Transverse colon (tissue), 4 donors: ENCODE measurements around the gene CDKN1C. TPM values are rescaled to one million over a fixed set of nuclear protein-coding genes. Genes with fewer than 3 reads are reported as not detected.

Experiments used
- DNase-seq: peaks from one replicate; pipeline ENCODE4 v3.0.0-alpha.2; 2019
- H3K27ac ChIP-seq, 4 donors: fragments of 200-600 bp; sonication (generic); 2 replicates each; pipeline ENCODE4 v1.5.1; 2016 to 2018; ENCODE audit warnings: inconsistent platforms in 4 of 4
- H3K27me3 ChIP-seq: fragments of 200-600 bp; sonication (generic); 2 replicates; pipeline ENCODE4 v1.5.1; 2017; ENCODE audit warnings: inconsistent platforms
- H3K36me3 ChIP-seq, 4 donors: fragments of 200-600 bp; sonication (generic); 2 replicates each; pipeline ENCODE4 v1.5.1; 2017 to 2019; ENCODE audit warnings: inconsistent platforms in 4 of 4
- H3K4me1 ChIP-seq, 4 donors: fragments of 200-600 bp; sonication (generic); 2 replicates each; pipeline ENCODE4 v1.5.1; 2017 to 2020; ENCODE audit warnings: inconsistent platforms in 4 of 4
- H3K4me3 ChIP-seq, 4 donors: fragments of 200-600 bp; sonication (generic); 1 replicate in 1 of 4; 2 replicates in 3 of 4; pipeline versions ENCODE4 v1.5.1 to v1.6.1; 2017 to 2019; ENCODE audit warnings: inconsistent platforms in 4 of 4
- H3K9me3 ChIP-seq, 2 donors: fragments of 200-600 bp; sonication (generic); 2 replicates each; pipeline ENCODE4 v1.5.1; 2017 to 2019; ENCODE audit warnings: inconsistent platforms in 2 of 2
- EP300 ChIP-seq: sonication (generic); formaldehyde crosslinking; IDR thresholded peaks from one replicate; pipeline ENCODE4 v1.6.1; 2017; ENCODE audit warnings: antibody characterized with exemption, low read depth
- POLR2A ChIP-seq: fragments of 450-650 bp; IDR thresholded peaks from one replicate; pipeline ENCODE4 v1.6.1; 2016; ENCODE audit warnings: antibody characterized with exemption, mild to moderate bottlenecking, moderate library complexity
- POLR2AphosphoS5 ChIP-seq, 3 donors: sonication (generic); formaldehyde crosslinking; IDR thresholded peaks; one replicate each; pipeline ENCODE4 v1.6.1; 2016; ENCODE audit warnings: antibody characterized with exemption in 3 of 3
- WGBS, 2 donors: methylation state at CpG; one replicate each; pipeline ENCODE4 v1.1.5; 2018; ENCODE audit warnings: low coverage in 1 of 2; 5-methylcytosine and 5-hydroxymethylcytosine counted together
- in situ Hi-C, 4 donors: fragments of 200-750 bp; cut with MboI; loops; one replicate each; pipeline versions ENCODE4 v1.15.0 to v1.15.1; 2017; ENCODE audit warnings: low sequenced_read_pairs in 3 of 4, low pct_ligation_motif_present in 1 of 4, low pct_unique_long_range_greater_than_20kb in 1 of 4
- intact Hi-C: fragments of 100-400 bp; cut with DNase I; formaldehyde crosslinking; loops from one replicate; pipeline ENCODE4 v1.15.1; 2023; ENCODE audit warnings: low total_unique reads
- total RNA-seq, 4 donors: library from RNA; depleted of rRNA; stranded (reverse); fragments of >200 nt; gene quantifications; one replicate each; pipeline ENCODE4 v1.1.0, GENCODE V29; 2016
- TF ChIP-seq, protein P1 (sequence below), 5 experiments: fragments of 200-600 bp in 3 of 5; fragments of 450-650 bp in 2 of 5; sonication (generic) in 3 of 5; IDR thresholded peaks; 1 replicate in 2 of 5; 2 replicates in 3 of 5; pipeline ENCODE4 v1.5.1; 2016 to 2017; ENCODE audit warnings: antibody characterized with exemption in 5 of 5, inconsistent platforms in 3 of 5, mild to moderate bottlenecking in 2 of 5, moderate library complexity in 1 of 5

Gene CDKN1C
- total RNA-seq, 4 donors from 2014 or later: 12.4 to 40.0 (median 27.7) TPM

DNA sequence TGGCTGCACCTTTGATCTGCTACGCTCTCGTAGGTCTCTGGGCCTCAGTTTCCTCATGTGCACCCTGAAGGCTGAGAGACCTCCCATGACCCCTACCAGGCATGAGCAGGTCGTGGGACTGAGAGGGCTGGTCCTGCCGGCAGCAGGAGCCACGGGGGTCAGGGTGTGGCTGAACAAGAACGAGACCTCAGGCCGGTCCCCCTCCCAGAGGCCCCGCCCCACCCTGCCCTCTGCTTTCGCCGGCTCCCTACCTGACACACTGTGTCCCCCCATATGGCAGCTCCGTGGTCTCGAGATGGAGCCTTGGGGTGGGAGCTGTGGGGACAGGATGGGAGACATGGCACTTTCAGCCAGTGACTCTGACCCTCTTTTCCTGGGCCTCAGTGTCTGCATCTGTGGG lies 40.6 kb downstream of the CDKN1C start:
- no peak for TF ChIP-seq POLR2AphosphoS5 (IDR thresholded peaks at IDR 0.05)
- TF ChIP-seq, protein P1, sequence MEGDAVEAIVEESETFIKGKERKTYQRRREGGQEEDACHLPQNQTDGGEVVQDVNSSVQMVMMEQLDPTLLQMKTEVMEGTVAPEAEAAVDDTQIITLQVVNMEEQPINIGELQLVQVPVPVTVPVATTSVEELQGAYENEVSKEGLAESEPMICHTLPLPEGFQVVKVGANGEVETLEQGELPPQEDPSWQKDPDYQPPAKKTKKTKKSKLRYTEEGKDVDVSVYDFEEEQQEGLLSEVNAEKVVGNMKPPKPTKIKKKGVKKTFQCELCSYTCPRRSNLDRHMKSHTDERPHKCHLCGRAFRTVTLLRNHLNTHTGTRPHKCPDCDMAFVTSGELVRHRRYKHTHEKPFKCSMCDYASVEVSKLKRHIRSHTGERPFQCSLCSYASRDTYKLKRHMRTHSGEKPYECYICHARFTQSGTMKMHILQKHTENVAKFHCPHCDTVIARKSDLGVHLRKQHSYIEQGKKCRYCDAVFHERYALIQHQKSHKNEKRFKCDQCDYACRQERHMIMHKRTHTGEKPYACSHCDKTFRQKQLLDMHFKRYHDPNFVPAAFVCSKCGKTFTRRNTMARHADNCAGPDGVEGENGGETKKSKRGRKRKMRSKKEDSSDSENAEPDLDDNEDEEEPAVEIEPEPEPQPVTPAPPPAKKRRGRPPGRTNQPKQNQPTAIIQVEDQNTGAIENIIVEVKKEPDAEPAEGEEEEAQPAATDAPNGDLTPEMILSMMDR (IDR thresholded peaks at IDR 0.05): no peak
- TF ChIP-seq EP300: no peak
- no peak for TF ChIP-seq POLR2A
- intact Hi-C loops (no loop called here), in situ Hi-C loops (no loop called here)

DNA sequence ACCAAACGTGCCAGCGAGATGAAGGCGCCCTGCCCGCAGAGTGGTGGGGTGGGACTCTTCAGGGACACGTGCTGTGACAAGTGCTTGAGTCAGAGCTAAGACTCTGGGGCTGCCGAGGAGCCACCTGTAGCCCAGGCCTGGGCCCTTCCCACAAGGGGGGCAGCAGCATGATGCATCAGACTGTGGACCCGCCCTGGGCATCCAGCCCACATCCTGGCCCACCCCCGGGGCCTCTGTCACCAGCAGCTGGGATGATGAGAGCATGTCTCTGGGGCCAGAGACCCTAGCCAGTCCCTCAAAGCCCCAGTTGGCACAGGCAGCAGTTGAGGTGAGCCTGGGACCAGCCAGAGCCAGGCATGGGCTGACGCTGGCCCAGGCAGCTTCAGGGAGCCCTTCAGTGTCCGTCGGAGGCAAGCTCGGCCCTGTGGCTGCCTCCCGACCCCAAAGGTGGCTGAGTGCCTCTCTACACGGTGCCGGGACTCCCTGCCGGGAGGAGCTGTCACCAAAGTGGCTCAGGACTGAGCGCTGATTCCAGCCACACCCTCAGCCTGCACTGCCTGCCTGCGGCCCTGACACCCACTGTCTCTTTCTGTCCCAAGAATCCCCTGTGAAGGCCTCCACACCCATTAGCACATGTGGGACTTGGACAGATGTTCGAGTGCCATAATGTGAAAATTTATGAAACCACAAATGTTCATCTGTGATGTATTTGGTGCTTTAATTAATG lies 41.3 kb downstream of the CDKN1C start:
- in situ Hi-C loops (no loop called here), intact Hi-C loops (no loop called here)
- no peak for DNase-seq
- H3K27ac ChIP-seq: no peak overlapping the region
- no peak overlapping the region for H3K4me3 ChIP-seq
- H3K27me3 ChIP-seq: no peaks in the 10 kb centered on the region
- no peaks in the 10 kb centered on the region for H3K36me3 ChIP-seq
- no peaks in the 10 kb centered on the region for H3K9me3 ChIP-seq
- no peaks in the 10 kb centered on the region for H3K4me1 ChIP-seq
- 88% methylated on average over 14 of the region's 19 CpGs; no CpG with 5 or more reads in 1 of the 2 donors for WGBS, 2 donors
- TF ChIP-seq EP300: no peak
- TF ChIP-seq, protein P1 (IDR thresholded peaks at IDR 0.05): no peak
- TF ChIP-seq POLR2A: no peak
- TF ChIP-seq POLR2AphosphoS5 (IDR thresholded peaks at IDR 0.05): no peak

More for the DNA sequence above, 40.6 kb downstream of the CDKN1C start:
- Histone ChIP-seq H3K4me1 (no peaks in the 10 kb centered on the region), H3K9me3 (no peaks in the 10 kb centered on the region), H3K27me3 (no peaks in the 10 kb centered on the region), H3K36me3 (no peaks in the 10 kb centered on the region), H3K4me3 (no peak overlapping the region), H3K27ac (no peak overlapping the region)
- no peak for DNase-seq
- 79% methylated on average over 12 of the region's 12 CpGs; no CpG with 5 or more reads in 1 of the 2 donors for WGBS, 2 donors

DNA sequence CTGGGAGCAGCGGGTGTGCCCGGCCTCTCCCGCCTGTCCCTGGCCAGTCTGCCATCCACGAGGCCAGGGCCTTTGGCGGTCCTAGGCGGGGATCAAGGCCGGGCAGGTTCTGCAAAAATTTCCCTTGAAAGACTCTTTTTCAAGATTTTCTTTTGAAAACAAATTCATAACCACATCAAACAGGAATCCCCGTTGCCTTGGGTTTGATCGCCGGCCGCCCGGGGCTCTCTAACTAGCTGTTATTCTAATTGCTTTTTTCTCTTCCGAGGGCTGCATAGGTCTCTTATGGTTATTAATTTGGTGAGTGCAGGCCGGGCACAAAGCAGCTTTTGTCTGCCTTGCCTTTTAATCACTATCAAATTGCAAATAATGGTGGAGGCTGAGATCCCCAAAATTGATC lies 42.0 kb downstream of the CDKN1C start:
- in situ Hi-C loops: no loop called here
- WGBS, 2 donors: 89 to 100% methylated on average over 2 to 14 of the region's 14 CpGs
- intact Hi-C loops: no loop called here

DNA sequence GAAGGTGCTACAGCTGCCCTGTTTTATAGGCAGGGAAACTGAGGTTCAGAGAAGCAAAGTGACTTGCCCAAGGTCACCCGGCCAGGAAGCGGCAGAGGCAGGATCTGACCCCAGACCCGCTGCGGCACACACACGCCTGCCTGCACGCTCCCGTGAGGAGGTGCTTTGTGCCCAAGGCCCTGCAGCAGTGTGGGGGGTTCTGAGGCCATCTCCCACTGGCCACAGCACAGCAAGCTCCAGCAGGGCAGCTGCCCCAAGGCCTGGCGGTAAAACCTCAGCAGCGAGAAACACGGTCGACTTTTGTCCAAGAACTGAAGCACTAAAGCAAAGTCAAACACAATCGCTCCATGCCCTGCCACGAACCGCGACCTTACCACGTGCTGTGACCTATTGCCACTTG lies 42.7 kb downstream of the CDKN1C start:
- no peak for DNase-seq
- WGBS, 2 donors: 96% methylated on average over 16 of the region's 16 CpGs; no CpG with 5 or more reads in 1 of the 2 donors
- in situ Hi-C loops (no loop called here), intact Hi-C loops (no loop called here)
- Histone ChIP-seq H3K9me3 (no peaks in the 10 kb centered on the region), H3K27me3 (no peaks in the 10 kb centered on the region), H3K4me1 (no peaks in the 10 kb centered on the region), H3K27ac (no peak overlapping the region), H3K4me3 (no peak overlapping the region), H3K36me3 (no peaks in the 10 kb centered on the region)
- TF ChIP-seq, protein P1 (IDR thresholded peaks at IDR 0.05): no peak
- TF ChIP-seq EP300 (no peak), POLR2A (no peak), POLR2AphosphoS5 (IDR thresholded peaks at IDR 0.05) (no peak)

More for the DNA sequence above, 42.0 kb downstream of the CDKN1C start:
- no peaks in the 10 kb centered on the region for H3K4me1 ChIP-seq
- no peaks in the 10 kb centered on the region for H3K36me3 ChIP-seq
- H3K27ac ChIP-seq: no peak overlapping the region
- no peaks in the 10 kb centered on the region for H3K27me3 ChIP-seq
- no peak for DNase-seq
- TF ChIP-seq, protein P1 (IDR thresholded peaks at IDR 0.05): no peak
- TF ChIP-seq POLR2A (no peak), EP300 (no peak), POLR2AphosphoS5 (IDR thresholded peaks at IDR 0.05) (no peak)
- H3K4me3 ChIP-seq: no peak overlapping the region
- no peaks in the 10 kb centered on the region for H3K9me3 ChIP-seq
